ENCODE results near the gene HYLS1.

HYLS1 gene

GRCh38 chr11:125946712-125947418, 59.4 kb downstream of the HYLS1 start:
- no peak overlapping the region for H3K27ac ChIP-seq
- no peak for DNase-seq (ENCODE audit: low read depth, low spot score)

- no peak overlapping the region for H3K27ac ChIP-seq
- no peak for DNase-seq (ENCODE audit: low read depth, low spot score)
These were observed 60.2 kb downstream of the HYLS1 start for GRCh38 chr11:125947419-125948277.

GRCh38 chr11:125948278-125949051, 61.0 kb downstream of the HYLS1 start:
- H3K27ac ChIP-seq = no peak overlapping the region

GRCh38 chr11:125949271-125950177, 62.1 kb downstream of the HYLS1 start:
- no peak for DNase-seq (ENCODE audit: low read depth, low spot score)
- H3K27ac ChIP-seq = no peak overlapping the region

More at GRCh38 chr11:125948278-125949051, 61.0 kb downstream of the HYLS1 start:
- no peak for DNase-seq (ENCODE audit: low read depth, low spot score)

- no peak overlapping the region for H3K27ac ChIP-seq
- DNase-seq (ENCODE audit: low read depth, low spot score) = no peak
These were observed 62.7 kb downstream of the HYLS1 start for GRCh38 chr11:125950178-125950490.
